HepG2 (cell line): ENCODE measurements around the gene C2orf15. TPM values are rescaled to one million over a fixed set of nuclear protein-coding genes. Genes with fewer than 3 reads are reported as not detected.
A peak's percentile ranks its signal among the peaks of the same experiment; 100 is the strongest.

Experiments used
- AKNA ChIP-seq: sonication (generic); formaldehyde crosslinking; IDR thresholded peaks from 2 replicates; pipeline ENCODE4 v1.4.0; 2020; ENCODE audit warnings: missing genetic modification reagents, borderline replicate concordance
- ELF1 ChIP-seq: sonication (generic); formaldehyde crosslinking; IDR thresholded peaks from 2 replicates; pipeline ENCODE4 v1.4.0; 2020; ENCODE audit warnings: missing genetic modification reagents
- GZF1 ChIP-seq: sonication (generic); formaldehyde crosslinking; IDR thresholded peaks from 2 replicates; pipeline ENCODE4 v1.5.1; 2020; ENCODE audit warnings: mild to moderate bottlenecking, missing genetic modification reagents
- IRF1 ChIP-seq: sonication (generic); formaldehyde crosslinking; IDR thresholded peaks from 2 replicates; pipeline ENCODE4 v1.4.0; 2020; ENCODE audit warnings: low read depth, mild to moderate bottlenecking, missing genetic modification reagents
- NFE2 ChIP-seq: sonication (generic); formaldehyde crosslinking; IDR thresholded peaks from 2 replicates; pipeline ENCODE4 v1.4.0; 2020; ENCODE audit warnings: missing genetic modification reagents
- NR1H2 ChIP-seq: sonication (generic); formaldehyde crosslinking; IDR thresholded peaks from 2 replicates; pipeline ENCODE4 v1.8.1; 2022; ENCODE audit warnings: low read depth, missing genetic modification reagents, borderline replicate concordance
- PITX1 ChIP-seq: sonication (generic); formaldehyde crosslinking; IDR thresholded peaks from 2 replicates; pipeline ENCODE4 v1.5.1; 2020; ENCODE audit warnings: mild to moderate bottlenecking, missing genetic modification reagents
- PREB ChIP-seq: sonication (generic); formaldehyde crosslinking; IDR thresholded peaks from 2 replicates; pipeline ENCODE4 v1.4.0; 2020; ENCODE audit warnings: missing genetic modification reagents
- RAD51 ChIP-seq: fragments of 450-650 bp; IDR thresholded peaks from 2 replicates; pipeline ENCODE4 v1.6.1; 2016; ENCODE audit warnings: borderline replicate concordance
- RBFOX2 ChIP-seq: fragments of 200-400 bp; formaldehyde crosslinking; IDR thresholded peaks from 2 replicates; pipeline ENCODE4 v1.6.1; 2017; ENCODE audit warnings: low read depth, mild to moderate bottlenecking, low read length
- RNF219 ChIP-seq: sonication (generic); formaldehyde crosslinking; IDR thresholded peaks from 2 replicates; pipeline ENCODE4 v1.5.0; 2020; ENCODE audit warnings: mild to moderate bottlenecking, missing genetic modification reagents
- SMC3 ChIP-seq: IDR thresholded peaks from 2 replicates; pipeline ENCODE4 v1.6.1; 2011; ENCODE audit warnings: low read length, improper control_type of control experiment
- SP2 ChIP-seq: sonication (generic); formaldehyde crosslinking; IDR thresholded peaks from 2 replicates; pipeline ENCODE4 v1.5.1; 2020; ENCODE audit warnings: mild to moderate bottlenecking, missing genetic modification reagents
- U2AF2 ChIP-seq: fragments of 200-400 bp; formaldehyde crosslinking; IDR thresholded peaks from 2 replicates; pipeline ENCODE4 v1.6.1; 2017; ENCODE audit warnings: low read depth, mild to moderate bottlenecking, low read length
- ZMAT5 ChIP-seq: sonication (generic); formaldehyde crosslinking; IDR thresholded peaks from 2 replicates; pipeline ENCODE4 v1.5.0; 2020; ENCODE audit warnings: mild to moderate bottlenecking, low read depth, missing genetic modification reagents, borderline replicate concordance
- ZNF337 ChIP-seq: sonication (generic); formaldehyde crosslinking; IDR thresholded peaks from 2 replicates; pipeline ENCODE4 v1.5.1; 2020; ENCODE audit warnings: missing genetic modification reagents, low read depth, mild to moderate bottlenecking, borderline replicate concordance
- ZNF446 ChIP-seq: sonication (generic); formaldehyde crosslinking; IDR thresholded peaks from 2 replicates; pipeline ENCODE4 v1.5.0; 2020; ENCODE audit warnings: mild to moderate bottlenecking, missing genetic modification reagents
- ZNF543 ChIP-seq: sonication (generic); formaldehyde crosslinking; IDR thresholded peaks from 2 replicates; pipeline ENCODE4 v1.4.0; 2020; ENCODE audit warnings: mild to moderate bottlenecking, missing genetic modification reagents
- ZNF761 ChIP-seq: sonication (generic); formaldehyde crosslinking; conservative IDR thresholded peaks from 2 replicates; pipeline ENCODE4 v1.4.0; 2020; ENCODE audit warnings: mild to moderate bottlenecking, missing genetic modification reagents
- polyA plus RNA-seq, 8 experiments: library from polyadenylated mRNA; depleted of rRNA in 3 of 8; stranded (reverse) in 7 of 8; unstranded in 1 of 8; fragments of >200 nt; fragmentation: Illumina TruSeq in 4 of 8; extraction: Trizol in 4 of 8; gene quantifications; 2 replicates each; pipeline versions ENCODE4 v1.2.1 to v1.2.3, GENCODE V29; 2011 to 2016; ENCODE audit warnings: low read depth in 4 of 8, missing spikeins in 1 of 8, mixed read lengths in 1 of 8; ENCODE audit not compliant: insufficient read depth in 1 of 8
- total RNA-seq, 5 experiments: library from RNA; depleted of rRNA; stranded (reverse); fragments of >200 nt; fragmentation: Illumina TruSeq; extraction: Trizol; gene quantifications; 2 replicates each; pipeline ENCODE4 v1.2.3, GENCODE V29; 2016; ENCODE audit warnings: low read depth in 1 of 5

C2orf15 gene
- total and polyA plus RNA-seq, 2 of the 13 experiments (the other 11 are each of a cell fraction or from before 2014, with no cell fraction given): 5.5 to 8.3 TPM

- TF ChIP-seq ZMAT5 (CRISPR knock-in tag) (no peak), GZF1 (CRISPR knock-in tag) (0 out of 2 replicates have a peak, but pooled peaks have one; percentile 72), ZNF446 (0 out of 2 replicates have a peak, but pooled peaks have one; percentile 45), PREB (no peak), RBFOX2 (peak; percentile 91), SP2 (CRISPR knock-in tag) (no peak), PITX1 (CRISPR knock-in tag) (peak; percentile 87), NR1H2 (CRISPR knock-in tag) (peak; percentile 31; the same call in 1 of the 2 replicates), RAD51 (no peak), AKNA (no peak), ZNF337 (CRISPR knock-in tag) (peak; percentile 83; the same call in 1 of the 2 replicates), U2AF2 (no peak), NFE2 (CRISPR knock-in tag) (peak; percentile 23; the same call in 1 of the 2 replicates), SMC3 (no peak), ELF1 (CRISPR knock-in tag) (peak; percentile 84), IRF1 (CRISPR knock-in tag) (peak; percentile 48; the same call in 1 of the 2 replicates), RNF219 (CRISPR knock-in tag) (no peak), ZNF543 (CRISPR knock-in tag) (0 out of 2 replicates have a peak, but pooled peaks have one; percentile 24), ZNF761 (peak; percentile 66; the same call in 1 of the 2 replicates)
Observed at GRCh38 chr2:99141110-99142108, at the start of gene C2orf15 (continued).
